Panc1 (cell line): Measurements from ENCODE around the gene PVALB. TPM values are rescaled to one million over a fixed set of nuclear protein-coding genes. Genes with fewer than 3 reads are reported as not detected.

ENCODE experiments used
- ATAC-seq: fragments of 200-7000 bp; cut with Tn5 transposase; 2 replicates; pipeline ENCODE4 v1.9.1; 2020; ENCODE audit warnings: mild to moderate bottlenecking, moderate library complexity
- BruUV-seq: library from RNA; stranded (reverse); fragments of 400-500 nt; replicated peaks from 2 replicates; lab custom pipeline; 2021; lab: Mats Ljungman, UMichigan
- CTCF ChIA-PET: fragments of 300-600 bp; sonication (Branson Sonifier 250); formaldehyde crosslinking; loops from one replicate; lab custom pipeline; 2022; ENCODE audit warnings: antibody characterized with exemption; lab: Charles Lee
- POLR2A ChIA-PET: fragments of 300-600 bp; sonication (Branson Sonifier 250); formaldehyde crosslinking; loops from one replicate; lab custom pipeline; 2022; ENCODE audit warnings: antibody characterized with exemption; lab: Charles Lee
- DNase-seq: peaks from one replicate; pipeline ENCODE4 v3.0.0-alpha.2; 2010; ENCODE audit warnings: low read depth, low spot score
- H3K27ac ChIP-seq: 2 replicates; pipeline ENCODE4 v1.5.1; 2011; ENCODE audit warnings: mild to moderate bottlenecking, low read length, inconsistent platforms
- H3K27me3 ChIP-seq: fragments of 200-500 bp; sonication (Bioruptor generic); 2 replicates; pipeline ENCODE4 v1.6.0; 2014; ENCODE audit warnings: low read length, inconsistent platforms; ENCODE audit not compliant: control insufficient read depth, insufficient read depth
- H3K36me3 ChIP-seq: fragments of 200-500 bp; sonication (Bioruptor generic); 2 replicates; pipeline ENCODE4 v1.5.1; 2014; ENCODE audit warnings: inconsistent platforms, mild to moderate bottlenecking, low read length, moderate library complexity; ENCODE audit not compliant: control insufficient read depth, insufficient read depth
- H3K4me1 ChIP-seq: 2 replicates; pipeline ENCODE4 v1.5.1; 2011; ENCODE audit warnings: inconsistent platforms, mild to moderate bottlenecking, low read length, moderate library complexity; ENCODE audit not compliant: control insufficient read depth, insufficient read depth
- H3K4me3 ChIP-seq, 2 experiments: 2 replicates each; pipeline ENCODE4 v1.5.1; 2011 to 2012; ENCODE audit warnings: low read depth in 2 of 2, low read length in 2 of 2, mild to moderate bottlenecking in 2 of 2, inconsistent platforms in 1 of 2, moderate library complexity in 1 of 2
- H3K9me3 ChIP-seq: fragments of 200-500 bp; sonication (Bioruptor generic); 2 replicates; pipeline ENCODE4 v1.5.1; 2014; ENCODE audit warnings: low read depth, mild to moderate bottlenecking, inconsistent platforms, low read length, moderate library complexity; ENCODE audit not compliant: control insufficient read depth, insufficient read depth
- CTCF ChIP-seq: fragments of 450-650 bp; IDR thresholded peaks from 2 replicates; pipeline ENCODE4 v1.5.1; 2017; ENCODE audit warnings: mild to moderate bottlenecking
- POLR2AphosphoS5 ChIP-seq: IDR thresholded peaks from 2 replicates; pipeline ENCODE4 v1.6.1; 2012; ENCODE audit warnings: mild to moderate bottlenecking, low read depth, low read length, moderate library complexity
- REST ChIP-seq, 2 experiments: IDR thresholded peaks; 2 replicates each; pipeline ENCODE4 v1.6.1; 2011 to 2012; ENCODE audit warnings: low read depth in 2 of 2, control low read depth in 1 of 2, low read length in 1 of 2, mild to moderate bottlenecking in 1 of 2, moderate library complexity in 1 of 2; ENCODE audit not compliant: insufficient read depth in 1 of 2
- SIN3A ChIP-seq: IDR thresholded peaks from 2 replicates; pipeline ENCODE4 v1.6.1; 2012; ENCODE audit warnings: low read depth, mild to moderate bottlenecking, low read length, moderate library complexity, borderline replicate concordance; ENCODE audit not compliant: insufficient read depth
- TCF7L2 ChIP-seq: IDR thresholded peaks from 2 replicates; pipeline ENCODE4 v1.6.1; 2011; ENCODE audit warnings: mild to moderate bottlenecking, low read depth, low read length, inconsistent platforms
- in situ Hi-C: cut with HindIII; loops from 2 replicates; pipeline ENCODE4 v1.10.0; 2016; ENCODE audit warnings: low sequenced_read_pairs, low pct_unique_long_range_greater_than_20kb
- intact Hi-C: fragments of 100-400 bp; cut with micrococcal nuclease; formaldehyde crosslinking; loops from one replicate; pipeline ENCODE4 v1.10.0; 2022; ENCODE audit not compliant: unreplicated experiment
- total RNA-seq: library from RNA; stranded (reverse); gene quantifications from one replicate; pipeline ENCODE4 v1.2.1, GENCODE V29; 2021; ENCODE audit not compliant: unreplicated experiment

PVALB gene
- total RNA-seq, 1 experiment from 2014 or later: not detected

GRCh38 chr22:36796552-36797175, 20.2 kb downstream of the PVALB start:
- H3K27me3 ChIP-seq: no peaks in the 10 kb centered on the region
- DNase-seq: no peak
- H3K36me3 ChIP-seq: no peaks in the 10 kb centered on the region
- H3K9me3 ChIP-seq: no peaks in the 10 kb centered on the region
- H3K4me3 ChIP-seq: no peak overlapping the region
- H3K27ac ChIP-seq: no peak overlapping the region
- in situ Hi-C loops: no loop called here
- ChIA-PET CTCF (no interaction called here), POLR2A (interaction anchor here (0.8 kb wide), 1 partner anchor 12 kb away, joined by 3 read pairs; no protein-coding TSS in a partner anchor)
- BruUV-seq: no TSS peak
- no peak for TF ChIP-seq REST (IDR thresholded peaks at IDR 0.05; ENCODE audit: insufficient read depth in 1 of 2, low read depth in 2 of 2, low read length in 1 of 2)
- no peak for TF ChIP-seq SIN3A
- TF ChIP-seq CTCF: no peak
- TF ChIP-seq TCF7L2: no peak
- no peak for TF ChIP-seq POLR2AphosphoS5
- intact Hi-C loops: no loop called here
- H3K4me1 ChIP-seq: no peaks in the 10 kb centered on the region
- no peak for ATAC-seq

GRCh38 chr22:36795633-36796032, 21.2 kb downstream of the PVALB start:
- Histone ChIP-seq H3K36me3 (no peaks in the 10 kb centered on the region), H3K27me3 (no peaks in the 10 kb centered on the region), H3K9me3 (no peaks in the 10 kb centered on the region), H3K4me1 (no peaks in the 10 kb centered on the region), H3K27ac (no peak overlapping the region), H3K4me3 (no peak overlapping the region)
- TF ChIP-seq TCF7L2 (no peak), SIN3A (no peak), CTCF (no peak), POLR2AphosphoS5 (no peak), REST (IDR thresholded peaks at IDR 0.05; ENCODE audit: insufficient read depth in 1 of 2, low read depth in 2 of 2, low read length in 1 of 2) (no peak)
- no TSS peak for BruUV-seq
- POLR2A ChIA-PET: no interaction called here
- intact Hi-C loops (no loop called here), in situ Hi-C loops (no loop called here)
- CTCF ChIA-PET: no interaction called here
- DNase-seq: no peak
- ATAC-seq: no peak
